Calu3 (cell line): Measurements from ENCODE around the gene ENOX2. TPM values are rescaled to one million over a fixed set of nuclear protein-coding genes. Genes with fewer than 3 reads are reported as not detected.
"Not testable (repeated sequence)": the region's sequence is repeated elsewhere in the genome, so short reads cannot be mapped to it uniquely, and the experiment has no call there.

Experiments used
- BruUV-seq: library from RNA; stranded (reverse); fragments of 400-500 nt; replicated peaks from 2 replicates; lab custom pipeline; 2021; lab: Mats Ljungman, UMichigan
- CTCF ChIA-PET: fragments of 300-600 bp; sonication (Branson Sonifier 250); formaldehyde crosslinking; loops from one replicate; lab custom pipeline; 2022; ENCODE audit warnings: antibody characterized with exemption; lab: Charles Lee
- DNase-seq: peaks from one replicate; pipeline ENCODE4 v3.0.0; 2022
- H3K27ac Mint-ChIP-seq: one replicate; pipeline ENCODE4 v1.8.0; 2022; ENCODE audit warnings: mixed read lengths; ENCODE audit not compliant: unreplicated experiment
- H3K27me3 Mint-ChIP-seq: one replicate; pipeline ENCODE4 v1.8.0; 2022; ENCODE audit warnings: mixed read lengths; ENCODE audit not compliant: unreplicated experiment
- H3K36me3 Mint-ChIP-seq: one replicate; pipeline ENCODE4 v1.8.0; 2022; ENCODE audit warnings: mild to moderate bottlenecking, moderate library complexity, mixed read lengths; ENCODE audit not compliant: insufficient read depth, unreplicated experiment
- H3K4me1 Mint-ChIP-seq: one replicate; pipeline ENCODE4 v1.8.0; 2022; ENCODE audit warnings: mild to moderate bottlenecking, low read depth, mixed read lengths; ENCODE audit not compliant: unreplicated experiment
- H3K4me3 Mint-ChIP-seq: one replicate; pipeline ENCODE4 v1.8.0; 2022; ENCODE audit warnings: mild to moderate bottlenecking, low read depth, moderate library complexity, mixed read lengths; ENCODE audit not compliant: unreplicated experiment
- H3K9me3 Mint-ChIP-seq: one replicate; pipeline ENCODE4 v1.8.0; 2022; ENCODE audit warnings: low read depth, mixed read lengths; ENCODE audit not compliant: unreplicated experiment
- CTCF ChIP-seq: fragments of 200-600 bp; IDR thresholded peaks from one replicate; pipeline ENCODE4 v1.8.0; 2022; ENCODE audit warnings: antibody characterized with exemption; ENCODE audit not compliant: unreplicated experiment
- intact Hi-C: fragments of 100-400 bp; cut with micrococcal nuclease; formaldehyde crosslinking; loops from one replicate; pipeline ENCODE4 v1.10.0; 2022; ENCODE audit not compliant: unreplicated experiment
- total RNA-seq: library from RNA; stranded (reverse); gene quantifications from 2 replicates; pipeline ENCODE4 v1.2.3, GENCODE V29; 2022

Gene ENOX2
- total RNA-seq, 1 experiment from 2014 or later: 23.4 TPM

- CTCF ChIA-PET: no interaction called here
- intact Hi-C loops: no loop called here
Measured at GRCh38 chrX:130825525-130825924, 77.5 kb downstream of the ENOX2 start.

GRCh38 chrX:130819367-130819766 is 83.6 kb downstream of the ENOX2 start:
- H3K9me3 Mint-ChIP-seq, H3K27me3 Mint-ChIP-seq, CTCF ChIA-PET, H3K4me1 Mint-ChIP-seq, BruUV-seq, DNase-seq, H3K36me3 Mint-ChIP-seq, H3K4me3 Mint-ChIP-seq, intact Hi-C loops, H3K27ac Mint-ChIP-seq: not testable (repeated sequence)

More at GRCh38 chrX:130825525-130825924, 77.5 kb downstream of the ENOX2 start:
- Mint-ChIP-seq H3K36me3 (no peaks in the 10 kb centered on the region), H3K27ac (no peak overlapping the region), H3K4me3 (no peak overlapping the region), H3K9me3 (no peaks in the 10 kb centered on the region), H3K4me1 (peaks cover 13% of the 10 kb centered on the region), H3K27me3 (no peaks in the 10 kb centered on the region)
- no peak for TF ChIP-seq CTCF
- DNase-seq: no peak
- BruUV-seq: no TSS peak

GRCh38 chrX:130813932-130814331 is 89.1 kb downstream of the ENOX2 start:
- H3K4me1 Mint-ChIP-seq, BruUV-seq: not testable (repeated sequence)

GRCh38 chrX:130810561-130810960 is 92.4 kb downstream of the ENOX2 start:
- H3K9me3 Mint-ChIP-seq: no peaks in the 10 kb centered on the region
- H3K4me1 Mint-ChIP-seq: no peaks in the 10 kb centered on the region
- no peaks in the 10 kb centered on the region for H3K27me3 Mint-ChIP-seq
- H3K27ac Mint-ChIP-seq: no peak overlapping the region
- BruUV-seq: no TSS peak
- CTCF ChIA-PET: no interaction called here
- no peak for DNase-seq
- no peak for TF ChIP-seq CTCF
- no peaks in the 10 kb centered on the region for H3K36me3 Mint-ChIP-seq
- no peak overlapping the region for H3K4me3 Mint-ChIP-seq
- intact Hi-C loops: no loop called here

More at GRCh38 chrX:130813932-130814331, 89.1 kb downstream of the ENOX2 start:
- H3K9me3 Mint-ChIP-seq, H3K27ac Mint-ChIP-seq, H3K4me3 Mint-ChIP-seq, H3K36me3 Mint-ChIP-seq, H3K27me3 Mint-ChIP-seq, CTCF ChIA-PET, DNase-seq, intact Hi-C loops: not testable (repeated sequence)

- H3K9me3 Mint-ChIP-seq: no peaks in the 10 kb centered on the region
- no peaks in the 10 kb centered on the region for H3K4me1 Mint-ChIP-seq
- DNase-seq: no peak
- no peaks in the 10 kb centered on the region for H3K27me3 Mint-ChIP-seq
- no TSS peak for BruUV-seq
- no peak for TF ChIP-seq CTCF
- H3K36me3 Mint-ChIP-seq: no peaks in the 10 kb centered on the region
- intact Hi-C loops: no loop called here
- no peak overlapping the region for H3K4me3 Mint-ChIP-seq
- no peak overlapping the region for H3K27ac Mint-ChIP-seq
- CTCF ChIA-PET: no interaction called here
Measured at GRCh38 chrX:130805903-130806302, 97.1 kb downstream of the ENOX2 start.
